Tibial artery (tissue), 4 donors: ENCODE results near the gene SPATA3.

ENCODE experiments used
- DNase-seq, 2 donors: peaks; one replicate each; pipeline ENCODE4 v3.0.0-alpha.2; 2019
- H3K27ac ChIP-seq, 2 donors: fragments of 200-600 bp; sonication (generic) in 1 of 2; 1 replicate in 1 of 2; 2 replicates in 1 of 2; pipeline ENCODE4 v1.5.1; 2018 to 2019; ENCODE audit warnings: mild to moderate bottlenecking in 1 of 2
- H3K27me3 ChIP-seq, 2 donors: fragments of 200-600 bp; sonication (generic) in 1 of 2; one replicate each; pipeline versions ENCODE4 v1.5.1 to v1.6.0; 2016 to 2019
- H3K36me3 ChIP-seq, 3 donors: fragments of 200-600 bp; sonication (generic) in 2 of 3; one replicate each; pipeline ENCODE4 v1.5.1; 2016 to 2019; ENCODE audit warnings: mild to moderate bottlenecking in 2 of 3
- H3K4me1 ChIP-seq, 4 donors: fragments of 200-600 bp; sonication (generic) in 2 of 4; 1 replicate in 3 of 4; 2 replicates in 1 of 4; pipeline ENCODE4 v1.5.1; 2016 to 2019
- H3K4me3 ChIP-seq, 2 donors: fragments of 200-600 bp; sonication (generic) in 1 of 2; 1 replicate in 1 of 2; 2 replicates in 1 of 2; pipeline ENCODE4 v1.5.1; 2018 to 2019; ENCODE audit warnings: mild to moderate bottlenecking in 2 of 2
- H3K9me3 ChIP-seq, 3 donors: fragments of 200-600 bp; sonication (generic) in 1 of 3; one replicate each; pipeline ENCODE4 v1.5.1; 2016 to 2019
- intact Hi-C: fragments of 100-400 bp; cut with DNase I; formaldehyde crosslinking; loops from one replicate; pipeline ENCODE4 v1.15.0; 2023; ENCODE audit warnings: low total_unique reads
- TF ChIP-seq, protein P1 (sequence below), 2 experiments: fragments of 200-600 bp in 1 of 2; fragments of 450-650 bp in 1 of 2; IDR thresholded peaks; one replicate each; pipeline ENCODE4 v1.5.1; 2017 to 2019; ENCODE audit warnings: antibody characterized with exemption in 2 of 2, mild to moderate bottlenecking in 1 of 2, moderate library complexity in 1 of 2

SPATA3 gene

DNA sequence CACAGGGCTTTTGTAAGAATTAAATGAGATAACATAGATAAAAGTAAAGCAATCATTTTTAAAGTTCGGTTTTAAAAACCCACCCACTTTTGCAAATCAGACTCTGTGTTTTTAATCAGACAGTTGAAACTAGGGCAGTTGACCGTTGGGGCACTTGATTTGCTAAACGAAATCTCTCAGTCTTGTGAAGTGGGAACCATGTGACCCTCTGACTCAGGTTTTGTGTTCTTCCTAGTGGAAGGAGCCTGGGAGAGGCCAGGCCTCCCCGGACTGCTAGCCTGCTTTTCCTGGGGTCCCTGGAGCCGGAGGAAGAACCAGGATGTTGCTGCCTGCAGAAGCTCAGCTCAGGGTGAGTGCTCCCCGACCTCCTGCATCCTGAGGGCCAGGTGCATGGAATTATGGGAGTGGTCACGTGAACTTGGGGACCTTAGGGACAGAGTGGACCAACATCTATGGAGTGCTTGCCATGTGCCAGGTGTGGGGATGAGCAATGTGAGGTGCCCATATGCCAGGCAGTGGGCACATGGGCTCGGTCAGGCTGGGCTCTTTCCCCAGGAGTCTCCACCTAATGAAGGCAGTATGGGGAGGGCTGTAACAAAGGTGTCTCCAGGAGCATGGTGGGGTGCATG, 45.3 kb downstream of the SPATA3 start:
- TF ChIP-seq, protein P1, sequence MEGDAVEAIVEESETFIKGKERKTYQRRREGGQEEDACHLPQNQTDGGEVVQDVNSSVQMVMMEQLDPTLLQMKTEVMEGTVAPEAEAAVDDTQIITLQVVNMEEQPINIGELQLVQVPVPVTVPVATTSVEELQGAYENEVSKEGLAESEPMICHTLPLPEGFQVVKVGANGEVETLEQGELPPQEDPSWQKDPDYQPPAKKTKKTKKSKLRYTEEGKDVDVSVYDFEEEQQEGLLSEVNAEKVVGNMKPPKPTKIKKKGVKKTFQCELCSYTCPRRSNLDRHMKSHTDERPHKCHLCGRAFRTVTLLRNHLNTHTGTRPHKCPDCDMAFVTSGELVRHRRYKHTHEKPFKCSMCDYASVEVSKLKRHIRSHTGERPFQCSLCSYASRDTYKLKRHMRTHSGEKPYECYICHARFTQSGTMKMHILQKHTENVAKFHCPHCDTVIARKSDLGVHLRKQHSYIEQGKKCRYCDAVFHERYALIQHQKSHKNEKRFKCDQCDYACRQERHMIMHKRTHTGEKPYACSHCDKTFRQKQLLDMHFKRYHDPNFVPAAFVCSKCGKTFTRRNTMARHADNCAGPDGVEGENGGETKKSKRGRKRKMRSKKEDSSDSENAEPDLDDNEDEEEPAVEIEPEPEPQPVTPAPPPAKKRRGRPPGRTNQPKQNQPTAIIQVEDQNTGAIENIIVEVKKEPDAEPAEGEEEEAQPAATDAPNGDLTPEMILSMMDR (IDR thresholded peaks at IDR 0.05): no peak
- Histone ChIP-seq H3K27me3 (peaks cover 0 to 56% of the 10 kb centered on the region in 2 donors), H3K9me3 (no peaks in the 10 kb centered on the region), H3K4me1 (peaks cover 0 to 13% (median 9%) of the 10 kb centered on the region in 4 donors), H3K27ac (no peak overlapping the region), H3K36me3 (no peaks in the 10 kb centered on the region), H3K4me3 (no peak overlapping the region)
- no peak for DNase-seq
- intact Hi-C loops: no loop called here

DNA sequence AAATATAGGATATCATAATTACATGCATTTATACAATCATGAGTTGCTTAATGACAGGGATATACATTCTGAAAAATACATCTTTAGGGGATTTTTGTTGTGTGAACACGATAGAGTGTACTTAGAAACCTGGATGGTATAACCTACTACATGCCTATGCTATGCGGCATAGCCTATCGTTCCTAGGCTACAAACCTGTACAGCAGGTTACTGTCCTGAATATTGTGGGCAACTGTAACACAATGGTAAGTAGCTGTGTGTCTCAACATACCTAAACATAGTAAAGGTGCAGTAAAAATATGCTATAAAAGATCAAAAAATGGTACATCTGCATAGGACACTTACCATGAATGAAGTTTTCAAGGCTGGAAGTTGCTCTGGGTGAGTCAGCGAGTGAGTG, 47.9 kb downstream of the SPATA3 start:
- Histone ChIP-seq H3K36me3 (no peaks in the 10 kb centered on the region), H3K4me3 (no peak overlapping the region), H3K4me1 (no peaks in the 10 kb centered on the region), H3K27ac (no peak overlapping the region), H3K9me3 (no peaks in the 10 kb centered on the region), H3K27me3 (peaks cover 0 to 44% of the 10 kb centered on the region in 2 donors)
- intact Hi-C loops: no loop called here
- TF ChIP-seq, protein P1 (IDR thresholded peaks at IDR 0.05): no peak
- no peak for DNase-seq

DNA sequence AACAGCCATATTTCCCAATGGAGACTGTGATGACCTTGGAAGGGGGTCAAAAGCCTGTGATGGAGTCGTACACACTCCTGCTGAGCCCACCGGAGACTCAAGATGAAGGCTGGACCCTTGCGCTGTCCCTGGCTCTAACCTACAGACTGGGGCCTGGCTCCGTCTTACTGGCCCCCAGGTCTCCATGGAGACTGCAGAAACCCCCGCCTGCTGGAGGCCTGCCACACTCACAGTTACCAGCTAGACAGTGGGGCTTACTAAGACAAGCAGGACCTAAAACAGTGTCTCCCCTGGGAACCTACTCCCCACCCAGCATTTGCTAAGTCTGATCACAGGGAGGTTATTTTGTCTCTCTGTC, 51.0 kb downstream of the SPATA3 start:
- H3K9me3 ChIP-seq: no peaks in the 10 kb centered on the region
- H3K4me1 ChIP-seq: peaks cover 0 to 8% (median 0%) of the 10 kb centered on the region in 4 donors
- TF ChIP-seq, protein P1 (IDR thresholded peaks at IDR 0.05): no peak
- H3K4me3 ChIP-seq: no peak overlapping the region
- no peaks in the 10 kb centered on the region for H3K36me3 ChIP-seq
- DNase-seq: no peak
- no peak overlapping the region for H3K27ac ChIP-seq
- H3K27me3 ChIP-seq: peaks cover 0 to 27% of the 10 kb centered on the region in 2 donors
- intact Hi-C loops: no loop called here

DNA sequence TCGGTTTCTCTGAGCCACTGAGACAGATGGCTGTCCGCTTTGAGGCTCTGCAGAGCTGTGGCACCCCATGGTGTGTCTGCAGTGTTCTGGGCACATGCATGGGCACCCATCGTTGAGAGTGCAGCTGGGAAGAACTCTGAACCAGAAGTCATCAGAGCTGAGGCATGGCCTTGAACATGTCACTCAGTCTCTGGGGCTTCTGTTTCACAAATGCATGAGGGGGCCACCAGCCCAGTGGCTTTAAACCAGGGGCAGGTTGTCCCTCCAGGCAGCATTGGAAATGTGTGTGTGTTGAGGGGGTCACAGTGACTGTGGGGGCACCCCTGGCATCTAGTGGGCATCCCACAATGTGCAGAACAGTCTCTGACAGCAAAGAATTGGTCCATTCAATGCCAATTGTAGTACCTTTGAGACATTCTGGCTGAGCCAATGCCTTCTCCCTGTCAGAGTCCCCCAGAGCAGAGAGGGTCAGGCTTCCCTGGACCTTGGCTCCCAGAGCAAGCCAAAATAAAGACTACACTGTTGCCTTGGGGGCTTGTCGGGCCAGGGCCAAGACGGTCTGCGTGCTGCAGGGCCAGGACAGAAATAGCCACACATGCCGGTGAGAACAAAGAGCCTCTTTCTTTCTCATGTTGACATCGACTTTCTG, 51.5 kb downstream of the SPATA3 start:
- intact Hi-C loops: no loop called here
- peaks cover 0 to 22% of the 10 kb centered on the region in 2 donors for H3K27me3 ChIP-seq
- no peak overlapping the region for H3K4me3 ChIP-seq
- DNase-seq: no peak
- H3K9me3 ChIP-seq: no peaks in the 10 kb centered on the region
- TF ChIP-seq, protein P1 (IDR thresholded peaks at IDR 0.05): no peak
- peaks cover 0 to 13% (median 4%) of the 10 kb centered on the region in 4 donors for H3K4me1 ChIP-seq
- no peak overlapping the region for H3K27ac ChIP-seq
- H3K36me3 ChIP-seq: no peaks in the 10 kb centered on the region

DNA sequence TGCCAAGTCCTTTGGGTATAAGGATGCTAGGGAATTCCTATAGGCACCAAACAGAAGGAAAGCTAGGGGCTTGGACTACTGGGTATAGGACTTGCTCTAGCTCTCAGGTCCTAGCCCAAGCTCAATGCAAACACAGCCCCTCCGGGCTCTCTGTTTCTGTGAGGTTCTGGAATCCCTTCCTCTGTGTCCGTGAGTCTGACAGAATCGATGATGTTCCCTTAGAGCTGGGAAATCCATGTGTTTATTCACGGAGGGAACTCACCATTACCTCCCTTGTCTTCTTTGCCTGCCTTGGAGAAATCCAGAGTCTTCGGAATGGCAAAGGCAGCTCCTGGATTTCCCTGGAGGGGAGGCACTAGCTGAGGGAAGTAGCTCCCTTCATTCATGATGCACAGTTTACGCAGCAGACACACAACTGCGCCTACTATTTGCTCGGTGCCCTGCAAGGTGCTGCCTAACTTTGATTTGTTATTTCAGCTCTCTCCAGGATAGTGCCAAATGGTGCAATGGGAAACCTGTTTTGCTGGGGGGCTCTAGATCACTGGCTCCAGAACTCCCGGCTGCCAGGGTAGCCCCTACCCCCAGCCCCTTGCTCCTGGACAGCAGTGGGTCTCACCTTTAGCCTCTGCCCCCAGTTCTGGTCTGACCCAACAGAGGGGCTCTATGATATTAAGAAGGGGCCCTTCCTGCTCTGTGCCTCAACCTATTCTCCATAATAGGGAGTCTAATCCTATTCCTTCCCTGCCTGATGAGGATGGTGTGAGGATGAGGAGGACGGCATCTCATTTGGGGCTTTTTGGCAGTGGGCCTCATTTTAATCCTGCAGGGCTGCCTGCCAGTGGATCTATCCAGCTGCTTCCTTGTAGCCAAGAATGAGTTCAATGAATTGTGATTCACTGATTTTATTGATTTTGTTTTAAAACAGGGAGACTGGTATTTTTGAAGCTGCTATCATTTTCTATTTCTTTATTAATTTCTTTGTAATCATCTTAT, 52.3 kb downstream of the SPATA3 start:
- H3K4me3 ChIP-seq: no peak overlapping the region
- H3K36me3 ChIP-seq: no peaks in the 10 kb centered on the region
- H3K27ac ChIP-seq: no peak overlapping the region
- TF ChIP-seq, protein P1 (IDR thresholded peaks at IDR 0.05): no peak
- no peak for DNase-seq
- H3K27me3 ChIP-seq: peaks cover 0 to 20% of the 10 kb centered on the region in 2 donors
- intact Hi-C loops: no loop called here
- H3K4me1 ChIP-seq: peaks cover 0 to 16% (median 7%) of the 10 kb centered on the region in 4 donors
- H3K9me3 ChIP-seq: no peaks in the 10 kb centered on the region
